H1 (cell line): ENCODE data around the gene ACAP1. TPM values are rescaled to one million over a fixed set of nuclear protein-coding genes. Genes with fewer than 3 reads are reported as not detected.

Source experiments
- CTBP2 ChIP-seq: IDR thresholded peaks from 2 replicates; pipeline ENCODE4 v1.7.0; 2011; ENCODE audit warnings: borderline replicate concordance, mild to moderate bottlenecking, moderate library complexity, mixed read lengths, low read length; ENCODE audit not compliant: insufficient read depth, insufficient read length
- CTCF ChIP-seq, 3 experiments: IDR thresholded peaks; 1 replicate in 2 of 3; 2 replicates in 1 of 3; pipeline versions ENCODE4 v1.5.1 to v1.6.1; 2011; ENCODE audit warnings: low read length in 3 of 3, mild to moderate bottlenecking in 3 of 3, inconsistent platforms in 2 of 3, low read depth in 1 of 3, moderate library complexity in 1 of 3; ENCODE audit not compliant: insufficient read depth in 1 of 3; ENCODE audit errors: control extremely low read depth in 1 of 3
- FOSL1 ChIP-seq: IDR thresholded peaks from 2 replicates; pipeline ENCODE4 v1.6.1; 2011; ENCODE audit warnings: mild to moderate bottlenecking, low read depth, low read length, moderate library complexity; ENCODE audit not compliant: insufficient read depth
- GTF2F1 ChIP-seq: IDR thresholded peaks from 2 replicates; pipeline ENCODE4 v1.6.1; 2012; ENCODE audit warnings: low read depth, low read length, improper control_type of control experiment, borderline replicate concordance
- TBP ChIP-seq: IDR thresholded peaks from 2 replicates; pipeline ENCODE4 v1.6.1; 2011; ENCODE audit warnings: low read depth, low read length, improper control_type of control experiment
- polyA plus RNA-seq, 7 experiments: library from polyadenylated mRNA; depleted of rRNA in 3 of 7; stranded (reverse) in 5 of 7; unstranded in 2 of 7; fragments of >200 nt in 5 of 7; fragments of 200-250 nt in 2 of 7; gene quantifications; 1 replicate in 5 of 7; 2 replicates in 1 of 7; 4 replicates in 1 of 7; pipeline versions ENCODE4 v1.2.1 to v1.2.3, GENCODE V29; 2011 to 2013; ENCODE audit warnings: missing spikeins in 2 of 7, mixed read lengths in 2 of 7
- total RNA-seq: library from RNA; stranded (reverse); fragmentation: NEBNext Ultra II Directional; extraction: Animal tissue kit (Norgen Biotek cat#: 25700); gene quantifications from 2 replicates; pipeline ENCODE4 v1.2.1, GENCODE V29; 2021

The ACAP1 gene
- total and polyA plus RNA-seq, 2 of the 8 experiments (the other 6 are each of a cell fraction or from before 2014, with no cell fraction given): 11.9 to 45.1 TPM

DNA sequence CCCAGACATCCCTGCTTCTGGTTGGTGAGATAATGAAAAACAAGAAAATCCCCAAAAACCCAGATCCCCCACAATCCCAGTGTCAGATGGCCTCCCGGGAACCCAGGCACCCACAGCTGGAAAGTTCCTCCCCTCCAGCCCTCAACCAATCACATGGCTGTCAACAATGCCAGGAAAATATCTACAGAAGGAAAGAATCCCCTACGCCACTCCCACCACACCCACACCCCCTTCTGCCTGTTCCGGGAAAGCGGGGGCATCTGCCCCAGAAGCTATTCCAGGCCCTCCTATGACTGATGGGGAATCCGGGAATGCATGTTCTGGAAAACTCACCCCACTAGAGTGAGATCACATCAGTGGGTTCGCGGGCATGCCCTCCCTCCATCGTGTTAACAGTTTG is 20.4 kb downstream of the ACAP1 start (continued):
- TF ChIP-seq CTBP2: no peak
- TF ChIP-seq FOSL1: no peak
- TF ChIP-seq GTF2F1: no peak
- no peak for TF ChIP-seq CTCF (IDR thresholded peaks at IDR 0.05; ENCODE audit: control extremely low read depth in 1 of 3, insufficient read depth in 1 of 3, low read depth in 1 of 3, low read length in 3 of 3)
- no peak for TF ChIP-seq TBP
